ENCODE data around the gene PDE2A. TPM values are rescaled to one million over a fixed set of nuclear protein-coding genes. Genes with fewer than 3 reads are reported as not detected.

PDE2A gene
- total RNA-seq, 4 donors from 2014 or later, result 26.1 to 34.1 (median 30.6) TPM

DNA sequence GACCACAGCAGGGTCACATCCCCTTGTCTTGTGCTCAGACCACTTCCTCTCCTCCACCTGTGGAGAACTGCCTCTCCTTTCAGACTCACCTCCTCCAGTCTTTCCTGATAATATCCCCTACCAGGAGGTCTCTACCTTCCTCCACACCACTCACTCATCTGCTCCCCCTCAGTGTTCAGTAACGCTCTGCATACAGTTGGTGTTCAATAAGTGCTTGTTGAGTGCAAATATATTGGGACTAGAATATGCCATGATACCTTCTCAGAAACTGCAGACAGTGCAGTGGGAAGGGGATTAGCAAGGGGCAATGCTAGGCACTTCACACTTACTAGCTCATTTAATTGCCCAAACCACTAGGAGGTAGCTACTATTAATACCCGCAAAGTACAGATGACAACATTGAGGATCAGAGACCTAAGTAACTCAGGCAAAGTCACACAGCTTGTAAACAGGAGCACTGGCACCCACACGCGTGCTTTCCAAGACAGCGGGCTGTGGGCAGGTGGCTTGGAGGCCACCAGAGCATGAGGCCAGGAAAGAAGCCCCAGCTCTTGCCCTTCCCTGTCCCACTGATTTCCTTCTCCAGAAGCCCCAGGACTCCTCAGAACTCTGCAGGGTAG is 8.1 kb upstream of the PDE2A start:
- no peak for DNase-seq (ENCODE audit: low spot score in 2 of 2)
- intact Hi-C loops (cut with DNase I; ENCODE audit: low total_unique reads), result no loop called here
- no peak for TF ChIP-seq POLR2A (IDR thresholded peaks at IDR 0.05)
- TF ChIP-seq, protein P1, sequence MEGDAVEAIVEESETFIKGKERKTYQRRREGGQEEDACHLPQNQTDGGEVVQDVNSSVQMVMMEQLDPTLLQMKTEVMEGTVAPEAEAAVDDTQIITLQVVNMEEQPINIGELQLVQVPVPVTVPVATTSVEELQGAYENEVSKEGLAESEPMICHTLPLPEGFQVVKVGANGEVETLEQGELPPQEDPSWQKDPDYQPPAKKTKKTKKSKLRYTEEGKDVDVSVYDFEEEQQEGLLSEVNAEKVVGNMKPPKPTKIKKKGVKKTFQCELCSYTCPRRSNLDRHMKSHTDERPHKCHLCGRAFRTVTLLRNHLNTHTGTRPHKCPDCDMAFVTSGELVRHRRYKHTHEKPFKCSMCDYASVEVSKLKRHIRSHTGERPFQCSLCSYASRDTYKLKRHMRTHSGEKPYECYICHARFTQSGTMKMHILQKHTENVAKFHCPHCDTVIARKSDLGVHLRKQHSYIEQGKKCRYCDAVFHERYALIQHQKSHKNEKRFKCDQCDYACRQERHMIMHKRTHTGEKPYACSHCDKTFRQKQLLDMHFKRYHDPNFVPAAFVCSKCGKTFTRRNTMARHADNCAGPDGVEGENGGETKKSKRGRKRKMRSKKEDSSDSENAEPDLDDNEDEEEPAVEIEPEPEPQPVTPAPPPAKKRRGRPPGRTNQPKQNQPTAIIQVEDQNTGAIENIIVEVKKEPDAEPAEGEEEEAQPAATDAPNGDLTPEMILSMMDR (IDR thresholded peaks at IDR 0.05), result no peak
- 71 to 77% methylated on average over 5 of the region's 5 CpGs for WGBS, 2 donors
- H3K4me3 ChIP-seq (ENCODE audit: low read depth, poor library complexity, severe bottlenecking), result no peak overlapping the region

DNA sequence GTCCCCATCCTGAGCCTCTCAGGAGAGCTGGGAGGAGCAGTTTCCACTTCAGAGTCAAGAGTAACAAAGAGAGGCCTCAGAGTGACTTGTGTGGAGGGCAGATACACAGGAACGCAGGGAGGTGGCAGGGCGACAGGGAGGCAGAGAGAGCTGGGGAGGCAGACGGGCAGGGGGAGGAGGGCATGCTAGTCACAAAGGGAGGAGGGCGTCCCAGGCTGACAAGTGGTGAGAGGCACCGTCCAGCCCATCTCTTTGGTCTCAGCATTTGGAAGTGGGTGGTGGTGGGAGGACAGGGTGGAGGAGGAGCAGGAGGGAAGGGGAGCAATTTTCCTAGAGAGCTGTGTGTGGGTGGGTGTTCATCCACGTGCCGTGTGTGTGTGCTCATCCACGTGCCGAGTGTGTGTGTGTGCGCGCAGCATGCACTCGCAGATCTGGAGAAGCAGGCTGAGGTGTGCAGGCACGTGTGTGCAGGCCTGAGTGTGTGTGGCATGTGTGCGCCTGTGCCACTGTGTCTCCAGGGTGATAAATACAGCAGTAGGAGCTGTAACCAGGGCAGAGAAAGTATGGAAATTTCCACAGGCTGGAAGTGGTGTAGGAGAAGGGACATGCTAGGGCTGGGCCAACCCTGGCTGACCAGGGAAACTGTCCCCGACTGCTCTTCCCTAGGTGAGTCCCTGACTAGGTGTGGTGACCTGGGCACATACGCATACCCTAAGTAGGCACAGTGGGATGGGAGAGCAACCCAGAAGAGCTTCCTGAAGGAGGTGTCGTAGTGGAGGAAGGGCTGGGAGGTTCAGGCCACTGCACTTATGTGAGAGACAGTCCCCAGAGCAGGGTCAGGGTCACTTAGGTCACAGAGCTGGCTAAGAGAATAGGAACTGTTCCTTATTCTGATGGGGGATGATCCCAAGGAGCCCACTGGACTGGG is 7.3 kb upstream of the PDE2A start:
- H3K4me3 ChIP-seq (ENCODE audit: low read depth, poor library complexity, severe bottlenecking), result no peak overlapping the region

DNA sequence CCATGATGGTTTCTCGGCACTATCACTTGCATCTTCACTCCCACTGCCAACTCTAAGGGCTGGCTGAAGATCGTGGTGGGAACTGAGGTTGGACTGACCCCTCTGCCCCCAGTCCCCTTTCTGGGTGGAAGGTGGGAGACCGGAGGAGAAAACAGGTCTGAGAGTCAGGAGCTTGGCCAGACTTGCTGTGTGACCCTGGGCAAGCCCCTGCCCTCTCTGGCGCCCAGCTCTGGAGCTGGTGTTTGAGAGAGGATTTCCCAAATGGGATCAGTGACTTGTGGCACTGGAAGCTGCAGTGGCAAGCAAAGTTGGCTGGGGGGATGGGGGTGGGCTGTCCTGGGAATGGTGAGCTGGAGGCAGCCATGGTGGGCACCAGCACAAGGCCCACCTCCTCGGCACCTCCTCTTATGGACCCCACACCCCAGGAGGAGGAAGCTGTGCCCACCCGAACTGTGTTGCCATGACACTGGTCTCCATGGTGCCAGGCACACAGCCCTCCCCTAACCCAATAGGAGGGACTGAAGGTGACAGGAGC is 6.5 kb upstream of the PDE2A start:
- TF ChIP-seq POLR2A (IDR thresholded peaks at IDR 0.05), result no peak
- TF ChIP-seq, protein P1 (IDR thresholded peaks at IDR 0.05), result no peak
- no peak overlapping the region for H3K4me3 ChIP-seq (ENCODE audit: low read depth, poor library complexity, severe bottlenecking)
- intact Hi-C loops (cut with DNase I; ENCODE audit: low total_unique reads), result no loop called here
- DNase-seq (ENCODE audit: low spot score in 2 of 2), result no peak
- 54% methylated on average over 6 of the region's 6 CpGs for WGBS, 2 donors

More for the DNA sequence above, 7.3 kb upstream of the PDE2A start:
- intact Hi-C loops (cut with DNase I; ENCODE audit: low total_unique reads), result no loop called here
- 25 to 27% methylated on average over 17 of the region's 17 CpGs for WGBS, 2 donors
- TF ChIP-seq, protein P1 (IDR thresholded peaks at IDR 0.05), result no peak
- TF ChIP-seq POLR2A (IDR thresholded peaks at IDR 0.05), result no peak
- no peak for DNase-seq (ENCODE audit: low spot score in 2 of 2)

DNA sequence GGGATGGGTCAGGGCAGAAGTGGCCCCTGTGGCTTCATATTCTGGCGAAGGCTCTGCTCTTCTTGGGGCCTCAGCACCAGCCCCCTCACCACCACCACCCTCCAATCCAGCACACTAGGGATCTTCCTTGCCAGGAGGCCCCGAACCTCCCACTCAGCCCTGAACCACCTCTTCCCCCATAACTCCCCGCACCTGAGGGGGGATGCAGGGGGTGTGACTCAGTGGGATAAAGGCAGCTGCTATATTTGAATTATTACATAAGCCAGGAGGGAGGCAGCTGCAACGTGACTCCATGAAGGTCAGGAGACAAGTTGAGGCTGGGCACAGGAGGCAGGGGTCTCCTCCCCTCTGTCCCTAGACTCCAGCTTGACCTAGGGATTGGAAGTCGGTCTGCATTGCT is 5.6 kb upstream of the PDE2A start:
- no peak overlapping the region for H3K4me3 ChIP-seq (ENCODE audit: low read depth, poor library complexity, severe bottlenecking)
- TF ChIP-seq, protein P1 (IDR thresholded peaks at IDR 0.05), result no peak
- no peak for TF ChIP-seq POLR2A (IDR thresholded peaks at IDR 0.05)
- WGBS, 2 donors, result 39 to 50% methylated on average over 5 of the region's 5 CpGs
- DNase-seq (ENCODE audit: low spot score in 2 of 2), result no peak
- intact Hi-C loops (cut with DNase I; ENCODE audit: low total_unique reads), result no loop called here

DNA sequence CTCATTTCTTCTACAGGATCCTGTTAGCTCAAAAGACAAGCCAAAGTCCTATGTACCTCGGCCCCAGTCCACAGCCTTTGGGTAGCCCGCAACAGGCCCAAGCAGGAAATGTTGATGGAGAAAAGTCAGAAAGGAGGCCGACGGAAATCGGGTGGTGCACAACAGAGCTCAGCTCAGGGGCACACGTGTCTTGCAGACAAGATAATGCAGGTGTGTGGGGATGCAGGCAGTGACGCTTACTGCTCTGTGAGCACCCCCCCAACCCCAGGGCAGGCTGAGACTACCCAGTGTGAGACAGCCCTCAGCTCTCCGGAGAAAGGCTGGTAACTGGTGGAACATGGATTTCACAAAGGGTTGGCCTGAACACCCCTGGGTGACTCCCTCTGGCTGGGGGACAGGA is 4.3 kb upstream of the PDE2A start:
- intact Hi-C loops (cut with DNase I; ENCODE audit: low total_unique reads), result no loop called here

More for the DNA sequence above, 4.3 kb upstream of the PDE2A start:
- WGBS, 2 donors, result 52 to 65% methylated on average over 8 of the region's 8 CpGs
- TF ChIP-seq, protein P1 (IDR thresholded peaks at IDR 0.05), result no peak
- TF ChIP-seq POLR2A (IDR thresholded peaks at IDR 0.05), result no peak
- no peak overlapping the region for H3K4me3 ChIP-seq (ENCODE audit: low read depth, poor library complexity, severe bottlenecking)
- DNase-seq (ENCODE audit: low spot score in 2 of 2), result no peak

Data from lower leg skin (tissue), 4 donors.